Thoracic aorta (tissue), 2 donors: ENCODE data around the gene ARG1. TPM values are rescaled to one million over a fixed set of nuclear protein-coding genes. Genes with fewer than 3 reads are reported as not detected.
"Not testable (repeated sequence)": the region's sequence is repeated elsewhere in the genome, so short reads cannot be mapped to it uniquely, and the experiment has no call there.

Source experiments
- ATAC-seq: fragments of 150-250 bp; one replicate; pipeline ENCODE4 v1.8.0; 2017; ENCODE audit warnings: low read depth; ENCODE audit not compliant: insufficient number of reproducible peaks, low FRiP score
- DNase-seq: peaks from one replicate; pipeline ENCODE4 v3.0.0-alpha.2; 2020; ENCODE audit warnings: low spot score
- H3K27ac ChIP-seq, 2 donors: fragments of 200-600 bp; sonication (generic); 1 replicate in 1 of 2; 2 replicates in 1 of 2; pipeline ENCODE4 v1.5.1; 2016; ENCODE audit warnings: mild to moderate bottlenecking in 2 of 2, moderate library complexity in 2 of 2
- H3K27me3 ChIP-seq: fragments of 200-600 bp; sonication (generic); replicated peaks from 2 replicates; pipeline ENCODE4 v1.6.0; 2016; ENCODE audit warnings: mild to moderate bottlenecking; ENCODE audit not compliant: insufficient read depth
- H3K36me3 ChIP-seq: fragments of 200-600 bp; sonication (generic); one replicate; pipeline ENCODE4 v1.5.1; 2016
- H3K4me1 ChIP-seq, 2 donors: fragments of 200-600 bp; sonication (generic); 1 replicate in 1 of 2; 2 replicates in 1 of 2; pipeline versions ENCODE4 v1.5.1 to v1.6.0; 2016; ENCODE audit warnings: low read depth in 2 of 2, mild to moderate bottlenecking in 1 of 2; ENCODE audit not compliant: control insufficient read depth in 1 of 2
- H3K4me3 ChIP-seq: fragments of 200-600 bp; sonication (generic); 2 replicates; pipeline ENCODE4 v1.5.1; 2016; ENCODE audit warnings: mild to moderate bottlenecking
- H3K9me3 ChIP-seq: fragments of 200-600 bp; sonication (generic); 2 replicates; pipeline ENCODE4 v1.5.1; 2016
- CTCF ChIP-seq: fragments of 200-600 bp; sonication (generic); IDR thresholded peaks from one replicate; pipeline ENCODE4 v1.5.1; 2019; ENCODE audit warnings: antibody characterized with exemption
- total RNA-seq, 2 donors: library from RNA; depleted of rRNA; stranded (reverse); fragments of >200 nt; gene quantifications; one replicate each; pipeline versions ENCODE4 v1.1.0 to v1.2.3, GENCODE V29; 2016

ARG1 gene
- total RNA-seq: 1 to 10 TPM in 1 of 2 donors, not detected in 1; 1.1 TPM

DNA sequence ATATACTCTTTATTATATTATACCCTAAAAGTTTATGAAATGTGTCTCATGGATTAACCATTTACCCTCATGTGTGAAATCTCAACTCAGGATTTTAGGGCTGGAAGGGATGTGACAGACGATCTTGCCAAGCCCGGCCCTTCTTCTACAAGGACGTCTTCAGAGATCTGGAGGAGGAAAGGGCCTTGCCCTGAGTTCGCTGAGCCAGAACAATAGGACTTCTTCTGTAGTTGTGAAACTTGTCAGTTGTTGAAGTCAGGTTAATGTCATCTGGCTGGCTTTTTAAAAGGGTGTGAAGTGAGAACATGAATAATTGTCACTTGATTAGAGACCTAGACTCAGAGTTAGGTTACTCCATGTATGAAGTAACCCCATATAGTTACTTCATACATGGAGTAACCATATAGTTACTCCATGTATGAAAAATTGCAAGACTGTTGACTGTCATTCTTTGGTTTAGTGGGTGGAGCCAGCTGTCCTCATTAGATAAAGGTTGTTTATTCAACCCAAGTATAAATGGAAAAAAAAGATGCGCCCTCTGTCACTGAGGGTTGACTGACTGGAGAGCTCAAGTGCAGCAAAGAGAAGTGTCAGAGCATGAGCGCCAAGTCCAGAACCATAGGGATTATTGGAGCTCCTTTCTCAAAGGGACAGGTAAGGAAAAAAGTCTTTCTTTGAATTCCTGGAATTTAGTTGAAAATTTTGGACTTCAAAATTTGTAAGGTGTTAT, at the start of gene ARG1:
ARG1 (plus strand) TSS at position 541 of the 730 bp plus-strand sequence; CDS start at position 598, 57 bp downstream.
- H3K27ac ChIP-seq: no peak within 1 kb of the TSS
- TF ChIP-seq CTCF: no peak
- no peak within 1 kb of the TSS for H3K4me3 ChIP-seq
- H3K4me1 ChIP-seq: no peaks in the 10 kb centered on the region
- no peak for DNase-seq
- no peaks in the 10 kb centered on the region for H3K9me3 ChIP-seq
- no peaks in the 10 kb centered on the region for H3K27me3 ChIP-seq
- ATAC-seq: no peak
- no peaks in the 10 kb centered on the region for H3K36me3 ChIP-seq

DNA sequence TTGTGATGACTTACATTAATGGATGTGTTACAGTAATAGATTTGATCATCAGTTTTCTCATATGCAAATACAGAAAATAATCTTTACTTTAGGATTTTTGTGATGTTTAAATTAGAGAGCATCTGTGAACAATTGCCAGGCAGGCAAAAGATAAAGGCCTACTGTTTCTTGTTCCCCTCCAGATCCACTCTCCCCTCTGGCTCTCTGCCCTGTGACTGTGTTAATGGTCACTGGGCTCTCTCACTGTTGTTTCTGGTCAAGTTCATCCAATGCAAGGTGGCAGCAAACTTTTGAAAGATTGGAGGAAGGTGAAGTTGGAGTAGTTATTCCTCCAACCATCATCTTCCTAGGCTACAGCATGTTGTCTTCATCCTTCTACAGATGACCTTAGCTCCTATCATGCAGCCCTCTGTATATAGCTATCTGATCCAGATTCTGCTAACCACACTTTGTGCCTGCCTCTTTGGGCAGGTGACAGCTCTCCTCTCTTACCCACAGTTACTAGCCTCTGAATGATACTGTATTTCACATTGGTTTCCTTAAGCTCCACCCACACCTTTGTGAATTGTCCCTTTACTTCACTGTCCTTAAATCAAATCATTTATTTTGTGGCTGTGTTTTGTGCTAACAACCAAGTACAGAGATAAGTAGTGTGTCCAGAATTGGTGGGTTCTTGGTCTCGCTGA, 48.9 kb upstream of the ARG1 start:
- no peak for TF ChIP-seq CTCF
- Histone ChIP-seq H3K36me3 (no peaks in the 10 kb centered on the region), H3K9me3 (no peaks in the 10 kb centered on the region), H3K4me3 (no peak overlapping the region), H3K27me3 (no peaks in the 10 kb centered on the region), H3K27ac (no peak overlapping the region), H3K4me1 (no peaks in the 10 kb centered on the region)
- DNase-seq (no peak), ATAC-seq (no peak)

- Histone ChIP-seq H3K27ac (no peak overlapping the region), H3K27me3 (no peaks in the 10 kb centered on the region), H3K9me3 (no peaks in the 10 kb centered on the region), H3K36me3 (no peaks in the 10 kb centered on the region), H3K4me1 (no peaks in the 10 kb centered on the region), H3K4me3 (no peak overlapping the region)
- ATAC-seq: no peak
- no peak for DNase-seq
- TF ChIP-seq CTCF: no peak
These were observed 48.2 kb upstream of the ARG1 start for GRCh38 chr6:131524695-131525336.

- H3K9me3 ChIP-seq, ATAC-seq, H3K4me3 ChIP-seq, H3K36me3 ChIP-seq, H3K27ac ChIP-seq, H3K27me3 ChIP-seq, H3K4me1 ChIP-seq, DNase-seq: not testable (repeated sequence)
These were observed 42.1 kb upstream of the ARG1 start for GRCh38 chr6:131530936-131531335.

- not testable (repeated sequence) for H3K4me3 ChIP-seq, DNase-seq, ATAC-seq, H3K4me1 ChIP-seq, H3K27ac ChIP-seq, H3K27me3 ChIP-seq, H3K36me3 ChIP-seq, H3K9me3 ChIP-seq
These were observed 41.3 kb upstream of the ARG1 start for GRCh38 chr6:131531681-131532080.

- DNase-seq: no peak
These were observed 40.4 kb upstream of the ARG1 start for GRCh38 chr6:131532580-131533039.

DNA sequence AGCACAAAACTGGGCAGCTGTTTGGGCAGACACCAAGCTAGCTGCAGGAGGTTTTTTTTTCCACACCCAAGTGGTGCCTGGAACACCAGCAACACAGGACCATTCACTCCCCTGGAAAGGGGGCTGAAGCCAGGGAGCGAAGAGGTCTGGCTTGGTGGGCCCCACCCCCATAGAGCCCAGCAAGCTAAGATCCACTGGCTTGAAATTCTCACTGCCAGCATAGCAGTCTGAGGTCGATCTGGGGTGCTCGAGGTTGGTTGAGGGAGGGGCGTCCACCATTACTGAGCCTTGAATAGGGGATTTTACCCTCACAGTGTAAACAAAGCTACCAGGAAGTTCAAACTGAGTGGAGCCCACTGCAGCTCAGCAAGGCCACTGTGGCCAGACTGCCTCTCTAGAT, 34.4 kb upstream of the ARG1 start:
- H3K27ac ChIP-seq, H3K36me3 ChIP-seq, DNase-seq, H3K4me1 ChIP-seq, H3K4me3 ChIP-seq, H3K27me3 ChIP-seq, ATAC-seq, H3K9me3 ChIP-seq: not testable (repeated sequence)

More at GRCh38 chr6:131532580-131533039, 40.4 kb upstream of the ARG1 start:
- Histone ChIP-seq H3K4me3 (no peak overlapping the region), H3K9me3 (no peaks in the 10 kb centered on the region), H3K27ac (no peak overlapping the region), H3K4me1 (no peaks in the 10 kb centered on the region), H3K27me3 (no peaks in the 10 kb centered on the region), H3K36me3 (no peaks in the 10 kb centered on the region)
- ATAC-seq: no peak
- TF ChIP-seq CTCF: no peak
